Transverse colon (tissue), 4 donors: ENCODE data around the gene CLDN9.

Experiments
- CTCF ChIP-seq, 5 experiments: fragments of 200-600 bp in 3 of 5; fragments of 450-650 bp in 2 of 5; sonication (generic) in 3 of 5; IDR thresholded peaks; 1 replicate in 2 of 5; 2 replicates in 3 of 5; pipeline ENCODE4 v1.5.1; 2016 to 2017; ENCODE audit warnings: antibody characterized with exemption in 5 of 5, inconsistent platforms in 3 of 5, mild to moderate bottlenecking in 2 of 5, moderate library complexity in 1 of 5
- POLR2AphosphoS5 ChIP-seq, 3 donors: sonication (generic); formaldehyde crosslinking; IDR thresholded peaks; one replicate each; pipeline ENCODE4 v1.6.1; 2016; ENCODE audit warnings: antibody characterized with exemption in 3 of 3

DNA sequence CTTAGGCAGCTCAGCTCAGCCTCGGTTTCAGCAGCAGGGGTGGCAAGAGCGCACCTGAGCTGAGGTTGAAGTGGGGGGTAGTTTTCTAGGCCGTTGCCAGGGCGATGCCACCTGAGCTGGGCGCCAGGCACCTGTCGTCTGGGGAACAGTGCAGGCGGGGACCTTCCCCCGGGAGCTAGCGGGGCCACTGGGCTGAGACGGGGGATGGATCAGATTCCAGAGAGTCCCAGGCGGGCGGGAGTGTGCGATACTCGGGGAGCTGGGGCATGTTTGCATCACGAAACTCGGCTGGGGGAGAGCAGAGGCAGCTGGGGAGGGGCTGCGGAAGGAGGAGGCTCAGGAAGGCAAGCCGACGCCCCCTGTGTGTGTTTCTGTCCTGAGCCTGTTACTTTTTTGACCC, 477 bp upstream of the CLDN9 start:
- no peak for TF ChIP-seq CTCF (IDR thresholded peaks at IDR 0.05)
- no peak for TF ChIP-seq POLR2AphosphoS5 (IDR thresholded peaks at IDR 0.05)
